Tibial nerve (tissue), 3 donors: ENCODE data around the gene MYOG.

Experiments used
- POLR2A ChIP-seq, 2 donors: fragments of 450-650 bp; IDR thresholded peaks; one replicate each; pipeline ENCODE4 v1.6.1; 2017; ENCODE audit warnings: antibody characterized with exemption in 2 of 2, mild to moderate bottlenecking in 2 of 2, moderate library complexity in 2 of 2
- TF ChIP-seq, protein P1 (sequence below), 5 experiments: fragments of 200-600 bp in 3 of 5; fragments of 450-650 bp in 2 of 5; sonication (generic) in 3 of 5; IDR thresholded peaks; one replicate each; pipeline ENCODE4 v1.5.1; 2016 to 2019; ENCODE audit warnings: antibody characterized with exemption in 5 of 5, mild to moderate bottlenecking in 3 of 5, moderate library complexity in 2 of 5

DNA sequence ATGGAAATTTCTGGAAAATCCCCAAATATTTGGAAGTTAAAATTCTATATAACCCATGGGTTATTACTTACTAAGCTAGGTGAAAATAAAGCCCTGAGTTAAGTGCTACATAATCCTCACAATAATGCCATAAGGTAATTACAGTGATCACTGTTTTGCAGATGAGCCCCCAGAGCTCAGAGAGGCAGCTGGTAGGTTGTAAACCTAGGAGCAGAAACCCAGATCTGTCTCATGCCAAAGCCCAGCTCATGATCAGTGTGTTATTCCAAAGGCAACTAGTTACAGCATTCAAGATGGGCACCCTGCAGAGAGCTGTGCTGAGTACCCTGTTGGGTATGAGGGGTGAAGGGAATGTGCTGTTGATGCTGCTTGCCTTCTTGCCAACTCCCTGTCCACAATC is 10.8 kb upstream of the MYOG start:
- TF ChIP-seq POLR2A (IDR thresholded peaks at IDR 0.05), result no peak
- TF ChIP-seq, protein P1, sequence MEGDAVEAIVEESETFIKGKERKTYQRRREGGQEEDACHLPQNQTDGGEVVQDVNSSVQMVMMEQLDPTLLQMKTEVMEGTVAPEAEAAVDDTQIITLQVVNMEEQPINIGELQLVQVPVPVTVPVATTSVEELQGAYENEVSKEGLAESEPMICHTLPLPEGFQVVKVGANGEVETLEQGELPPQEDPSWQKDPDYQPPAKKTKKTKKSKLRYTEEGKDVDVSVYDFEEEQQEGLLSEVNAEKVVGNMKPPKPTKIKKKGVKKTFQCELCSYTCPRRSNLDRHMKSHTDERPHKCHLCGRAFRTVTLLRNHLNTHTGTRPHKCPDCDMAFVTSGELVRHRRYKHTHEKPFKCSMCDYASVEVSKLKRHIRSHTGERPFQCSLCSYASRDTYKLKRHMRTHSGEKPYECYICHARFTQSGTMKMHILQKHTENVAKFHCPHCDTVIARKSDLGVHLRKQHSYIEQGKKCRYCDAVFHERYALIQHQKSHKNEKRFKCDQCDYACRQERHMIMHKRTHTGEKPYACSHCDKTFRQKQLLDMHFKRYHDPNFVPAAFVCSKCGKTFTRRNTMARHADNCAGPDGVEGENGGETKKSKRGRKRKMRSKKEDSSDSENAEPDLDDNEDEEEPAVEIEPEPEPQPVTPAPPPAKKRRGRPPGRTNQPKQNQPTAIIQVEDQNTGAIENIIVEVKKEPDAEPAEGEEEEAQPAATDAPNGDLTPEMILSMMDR (IDR thresholded peaks at IDR 0.05), result no peak
